ENCODE data around the gene KCNK5.

- TF ChIP-seq CTCF (IDR thresholded peaks at IDR 0.05; ENCODE audit: insufficient read depth, low read length, poor library complexity, severe bottlenecking): no peak
- TF ChIP-seq EZH2phosphoT487 (conservative IDR thresholded peaks at IDR 0.05; ENCODE audit: low read length): no peak
Observed at GRCh38 chr6:39214846-39215639, 14.2 kb downstream of the KCNK5 start.
